DND-41 (cell line): Measurements from ENCODE around the gene IFT27.

ENCODE experiments used
- CTCF ChIP-seq: IDR thresholded peaks from 2 replicates; pipeline ENCODE4 v1.5.1; 2012; ENCODE audit warnings: borderline replicate concordance, low read length, moderate library complexity, mild to moderate bottlenecking; ENCODE audit not compliant: poor library complexity, severe bottlenecking; ENCODE audit errors: extremely low read depth
- EZH2 ChIP-seq: IDR thresholded peaks from 3 replicates; pipeline ENCODE4 v1.6.1; 2012; ENCODE audit warnings: borderline replicate concordance, low read depth, mild to moderate bottlenecking, moderate library complexity, low read length, inconsistent platforms; ENCODE audit not compliant: severe bottlenecking

GRCh38 chr22:36753916-36754315 lies 22.0 kb downstream of the IFT27 start:
- TF ChIP-seq CTCF (no peak), EZH2 (no peak)
